ENCODE results near the gene SMC4.

SMC4 gene

DNA sequence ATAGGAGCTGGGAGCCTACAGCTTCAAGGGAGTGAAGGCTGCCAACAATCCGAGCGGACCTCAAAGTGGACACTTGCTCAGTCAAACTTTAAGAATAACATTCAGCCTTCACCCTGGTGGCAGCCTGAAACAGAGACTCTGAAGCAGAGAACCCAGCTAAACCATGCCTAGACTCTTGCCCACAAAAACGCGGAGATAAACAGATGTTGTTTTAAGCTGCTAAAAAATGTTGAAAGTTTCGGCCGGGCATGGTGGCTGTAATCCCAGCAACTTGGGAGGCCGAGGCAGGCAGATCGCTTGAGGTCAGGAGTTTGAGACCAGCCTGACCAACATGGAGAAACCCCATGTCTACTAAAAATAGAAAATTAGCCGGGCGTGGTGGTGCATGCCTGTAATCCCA is 79.9 kb downstream of the SMC4 start:
- DNase-seq: no peak

DNA sequence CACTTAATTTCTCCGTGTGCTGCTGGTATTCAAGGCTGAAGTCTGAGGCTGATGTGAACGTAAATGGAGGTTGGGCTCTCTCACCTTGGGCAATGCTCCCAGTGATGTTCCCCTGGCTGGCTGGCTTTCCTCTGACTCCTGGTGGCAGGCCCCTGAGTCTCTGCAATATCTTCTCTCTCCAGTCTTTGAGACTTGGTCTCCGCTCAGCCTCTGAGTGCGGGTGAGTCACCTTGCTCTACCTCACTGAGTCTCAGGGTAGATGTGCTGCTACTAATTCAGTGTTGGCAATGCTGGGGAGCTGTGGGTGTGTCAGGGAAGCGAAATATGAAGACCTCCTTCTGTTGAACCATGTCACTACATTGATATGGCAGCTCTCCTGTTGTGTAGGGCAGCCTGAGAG is 81.5 kb downstream of the SMC4 start:
- DNase-seq: no peak

DNA sequence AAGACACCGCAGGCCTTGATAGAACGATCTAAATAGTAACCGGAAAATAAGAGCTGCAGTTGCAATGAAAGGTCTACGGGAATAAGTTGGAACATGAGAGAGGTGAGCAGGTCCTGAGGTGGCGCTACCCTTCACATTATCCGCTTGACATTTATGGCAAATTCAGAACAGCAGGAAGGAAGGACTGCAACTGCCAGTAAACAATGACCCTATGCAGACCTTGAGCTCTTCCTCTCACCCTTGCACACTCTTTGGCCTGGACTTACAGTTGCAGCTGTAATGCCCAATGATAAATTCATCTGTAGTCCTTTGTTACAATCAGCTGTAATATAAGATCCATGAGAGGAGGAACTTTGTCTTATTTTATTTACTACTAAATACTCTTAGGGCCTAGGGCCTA is 82.4 kb downstream of the SMC4 start:
- DNase-seq: no peak

DNA sequence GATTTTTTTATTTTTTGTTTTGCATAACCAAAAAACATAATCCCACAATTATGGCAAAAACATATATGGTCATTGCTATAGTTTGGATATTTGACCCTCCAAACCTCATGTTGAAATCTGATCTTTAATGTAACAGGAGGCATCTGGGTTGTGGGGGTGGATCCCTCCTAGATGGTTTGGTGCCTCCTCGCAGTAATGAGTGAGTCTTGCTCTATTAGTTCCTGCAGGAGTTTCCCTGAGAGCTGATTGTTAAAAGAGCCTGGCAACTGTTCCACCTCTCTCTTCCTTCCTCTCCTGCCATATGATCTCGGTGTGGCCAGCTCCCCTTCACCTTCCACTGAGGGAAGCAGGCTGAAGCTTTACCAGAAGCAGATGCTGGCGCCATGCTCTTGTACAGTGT is 83.3 kb downstream of the SMC4 start:
- no peak for DNase-seq

Data from stimulated activated naive CD4-positive, alpha-beta T cell (primary cell).